Activated naive CD4-positive, alpha-beta T cell treated with anti-CD3 and anti-CD28 coated beads, Interleukin-2, amount 50 U/mL, for 24 hours (primary cell): Measurements from ENCODE around the gene KRI1.

Source experiments
- H3K27ac Mint-ChIP-seq: one replicate; pipeline ENCODE4 v1.8.0; 2021; ENCODE audit warnings: mild to moderate bottlenecking, mixed read lengths
- H3K27me3 Mint-ChIP-seq: one replicate; pipeline ENCODE4 v1.8.0; 2021; ENCODE audit warnings: mixed read lengths
- H3K36me3 Mint-ChIP-seq: one replicate; pipeline ENCODE4 v1.8.0; 2021; ENCODE audit warnings: mixed read lengths
- H3K4me1 Mint-ChIP-seq: one replicate; pipeline ENCODE4 v1.8.0; 2021; ENCODE audit warnings: mixed read lengths
- H3K4me3 Mint-ChIP-seq: one replicate; pipeline ENCODE4 v1.8.0; 2021; ENCODE audit warnings: mild to moderate bottlenecking, mixed read lengths
- H3K9me3 Mint-ChIP-seq: one replicate; pipeline ENCODE4 v1.8.0; 2021; ENCODE audit warnings: mixed read lengths

Gene KRI1

DNA sequence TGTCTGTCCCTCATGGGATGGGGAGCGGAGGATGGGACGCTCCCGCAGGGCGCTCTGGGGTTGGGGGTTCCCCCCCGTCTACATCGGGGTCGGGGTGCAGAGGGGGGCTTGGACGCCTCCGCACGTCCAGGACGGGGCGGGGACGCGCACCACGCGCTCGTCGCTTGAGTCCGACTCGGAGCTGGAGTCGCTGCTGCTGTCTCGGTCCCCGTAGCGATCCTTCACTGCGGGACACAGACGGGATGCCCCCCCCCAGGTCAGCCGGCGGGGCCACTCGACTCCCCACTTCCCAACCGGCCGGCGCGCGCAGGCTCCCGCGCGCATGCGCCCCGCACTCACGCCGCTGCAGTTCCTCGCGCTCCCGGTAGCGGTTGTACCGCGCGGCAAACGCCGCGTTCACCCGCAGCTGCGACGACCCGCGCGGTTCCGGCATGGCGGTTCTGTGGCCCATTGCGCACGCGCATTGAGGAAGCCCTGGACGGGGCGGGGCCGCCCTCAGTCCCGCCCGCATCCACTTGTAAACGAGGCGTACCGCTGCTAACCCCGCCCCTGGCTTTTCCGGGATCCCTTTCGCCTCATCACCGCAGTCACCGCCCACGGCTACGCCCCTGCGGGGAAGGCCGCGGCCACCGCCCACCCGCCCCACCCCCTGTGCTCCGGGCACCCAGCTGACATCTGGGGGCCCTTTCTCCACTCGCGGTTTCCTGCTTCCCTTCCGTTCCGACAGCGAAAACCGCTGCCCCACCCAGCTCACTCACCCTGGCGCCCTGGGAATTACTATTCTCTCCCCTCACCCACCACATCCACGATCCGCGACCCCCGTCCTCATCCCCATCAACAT is at the start of gene KRI1:
KRI1 (minus strand) TSS at position 444 of the 841 bp plus-strand sequence; CDS start at position 433, 11 bp downstream.
- Mint-ChIP-seq H3K9me3 (no peaks in the 10 kb centered on the region), H3K27ac (peak within 1 kb of the TSS; percentile 99), H3K27me3 (no peaks in the 10 kb centered on the region), H3K4me1 (peaks cover 40% of the 10 kb centered on the region), H3K36me3 (peaks cover 6% of the 10 kb centered on the region), H3K4me3 (peak within 1 kb of the TSS; percentile 99)

DNA sequence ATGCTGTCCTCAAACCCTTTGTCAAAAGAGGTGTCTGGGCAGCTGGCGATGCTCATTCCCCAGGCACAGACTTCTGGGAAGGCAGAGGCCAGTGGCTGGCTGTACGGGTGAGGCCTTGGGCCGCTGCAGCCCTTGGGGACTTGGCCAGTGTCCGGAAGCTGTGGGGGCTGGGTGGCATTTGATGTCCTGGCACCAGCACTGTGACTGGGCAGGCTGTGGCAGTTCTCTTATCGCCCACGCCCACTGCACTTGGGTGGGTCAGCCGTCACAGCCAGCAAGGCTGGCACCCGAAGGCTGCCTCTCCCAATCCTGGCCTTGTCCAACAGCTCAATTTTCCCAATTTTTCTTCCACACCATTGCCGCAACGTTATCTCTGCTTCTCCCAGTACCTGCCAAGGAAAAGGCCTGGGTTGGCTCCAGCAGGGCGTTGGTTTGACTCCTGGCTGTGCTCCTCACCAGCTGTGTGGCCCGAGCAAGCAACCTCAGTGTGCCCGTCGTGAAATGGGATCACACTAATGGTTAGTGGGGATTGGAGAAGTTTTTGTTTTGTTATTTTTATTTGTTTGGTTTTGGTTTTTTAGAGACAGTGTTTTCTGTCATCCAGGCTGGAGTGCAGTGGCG is 46.8 kb upstream of the KRI1 start:
- no peak overlapping the region for H3K4me3 Mint-ChIP-seq
- no peaks in the 10 kb centered on the region for H3K9me3 Mint-ChIP-seq
- peaks cover 49% of the 10 kb centered on the region for H3K4me1 Mint-ChIP-seq
- H3K36me3 Mint-ChIP-seq, result no peaks in the 10 kb centered on the region
- peak overlapping the region; percentile 46 for H3K27ac Mint-ChIP-seq
- no peaks in the 10 kb centered on the region for H3K27me3 Mint-ChIP-seq

DNA sequence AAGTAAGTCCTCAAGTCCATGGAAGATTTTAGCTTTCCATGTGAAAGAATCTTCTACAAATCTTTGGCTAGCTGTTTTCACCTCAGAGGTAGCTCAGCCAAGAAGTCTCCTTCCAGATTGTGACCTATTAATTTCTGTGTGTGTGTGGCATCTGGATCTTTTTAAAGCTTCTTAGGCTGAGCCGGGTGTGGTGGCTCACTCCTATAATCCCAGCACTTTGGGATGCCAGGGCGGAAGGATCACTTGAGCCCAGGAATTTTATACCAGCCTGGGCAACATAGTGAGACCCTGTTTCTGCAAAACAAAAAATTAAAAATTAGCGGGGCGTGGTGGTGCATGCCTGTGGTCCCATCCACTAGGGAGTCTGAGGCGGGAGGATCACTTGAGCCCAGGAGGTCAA is 46.1 kb upstream of the KRI1 start:
- Mint-ChIP-seq H3K4me1 (peaks cover 45% of the 10 kb centered on the region), H3K9me3 (no peaks in the 10 kb centered on the region), H3K27ac (no peak overlapping the region), H3K27me3 (no peaks in the 10 kb centered on the region), H3K36me3 (no peaks in the 10 kb centered on the region), H3K4me3 (no peak overlapping the region)

DNA sequence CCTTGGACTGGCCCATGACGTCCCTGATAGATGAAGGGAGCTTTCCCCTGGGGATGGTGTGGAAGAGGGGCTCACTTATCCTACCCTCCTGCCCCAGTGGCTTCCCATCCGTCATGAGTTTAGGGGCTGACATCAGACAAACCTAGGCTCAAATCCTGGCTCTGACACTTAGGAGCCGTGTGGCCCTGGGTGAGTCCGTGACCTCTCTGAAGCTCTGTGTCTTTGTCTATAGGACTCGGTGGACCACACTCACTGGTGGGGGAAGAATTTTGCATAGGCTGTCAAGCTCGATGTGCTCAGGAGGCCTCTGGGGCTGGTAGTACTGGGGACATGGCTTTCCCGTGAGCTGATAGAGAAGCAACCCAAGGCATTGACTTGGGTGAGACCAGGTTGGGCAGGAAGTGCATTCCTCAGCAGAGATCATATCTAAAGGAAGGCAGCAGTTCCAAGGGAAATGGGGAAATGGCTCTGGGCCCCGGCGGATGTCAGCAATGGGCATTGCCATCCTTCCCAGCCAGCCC is 38.7 kb upstream of the KRI1 start:
- H3K27ac Mint-ChIP-seq, result peak overlapping the region; percentile 100
- no peaks in the 10 kb centered on the region for H3K9me3 Mint-ChIP-seq
- no peaks in the 10 kb centered on the region for H3K27me3 Mint-ChIP-seq
- peak overlapping the region; percentile 96 for H3K4me3 Mint-ChIP-seq
- H3K4me1 Mint-ChIP-seq, result peaks cover 31% of the 10 kb centered on the region
- no peaks in the 10 kb centered on the region for H3K36me3 Mint-ChIP-seq

DNA sequence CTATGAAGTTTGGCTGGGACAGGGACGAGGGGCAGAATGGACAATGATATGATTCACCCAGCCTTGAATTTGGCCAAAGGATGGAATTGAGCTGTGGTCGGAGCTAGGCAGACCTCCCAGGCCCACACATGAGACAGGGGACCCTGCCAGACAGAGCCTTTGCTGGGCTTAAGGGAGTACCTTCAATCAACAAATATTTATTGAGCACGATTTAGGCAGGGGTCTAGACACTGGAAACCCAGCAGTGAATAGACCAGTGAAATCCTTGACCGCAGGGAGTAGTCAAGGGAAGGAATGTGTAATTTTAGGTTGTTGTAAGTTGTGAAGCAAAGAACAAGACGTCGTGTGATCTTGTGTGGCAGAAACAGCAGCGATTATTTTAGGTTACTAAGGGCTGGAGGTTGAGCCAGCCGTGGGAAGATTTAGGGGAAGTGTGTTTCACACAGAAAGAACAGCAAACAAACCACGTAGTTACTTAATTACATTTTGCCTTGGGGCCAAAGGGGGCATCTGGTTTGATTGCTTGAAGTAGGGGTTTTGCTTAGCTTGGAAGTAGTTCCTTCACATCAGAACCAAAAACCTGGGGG is 38.2 kb upstream of the KRI1 start:
- peak overlapping the region; percentile 96 for H3K4me3 Mint-ChIP-seq
- H3K27ac Mint-ChIP-seq, result peak overlapping the region; percentile 100
- H3K4me1 Mint-ChIP-seq, result peaks cover 31% of the 10 kb centered on the region
- H3K27me3 Mint-ChIP-seq, result no peaks in the 10 kb centered on the region
- H3K36me3 Mint-ChIP-seq, result no peaks in the 10 kb centered on the region
- no peaks in the 10 kb centered on the region for H3K9me3 Mint-ChIP-seq

DNA sequence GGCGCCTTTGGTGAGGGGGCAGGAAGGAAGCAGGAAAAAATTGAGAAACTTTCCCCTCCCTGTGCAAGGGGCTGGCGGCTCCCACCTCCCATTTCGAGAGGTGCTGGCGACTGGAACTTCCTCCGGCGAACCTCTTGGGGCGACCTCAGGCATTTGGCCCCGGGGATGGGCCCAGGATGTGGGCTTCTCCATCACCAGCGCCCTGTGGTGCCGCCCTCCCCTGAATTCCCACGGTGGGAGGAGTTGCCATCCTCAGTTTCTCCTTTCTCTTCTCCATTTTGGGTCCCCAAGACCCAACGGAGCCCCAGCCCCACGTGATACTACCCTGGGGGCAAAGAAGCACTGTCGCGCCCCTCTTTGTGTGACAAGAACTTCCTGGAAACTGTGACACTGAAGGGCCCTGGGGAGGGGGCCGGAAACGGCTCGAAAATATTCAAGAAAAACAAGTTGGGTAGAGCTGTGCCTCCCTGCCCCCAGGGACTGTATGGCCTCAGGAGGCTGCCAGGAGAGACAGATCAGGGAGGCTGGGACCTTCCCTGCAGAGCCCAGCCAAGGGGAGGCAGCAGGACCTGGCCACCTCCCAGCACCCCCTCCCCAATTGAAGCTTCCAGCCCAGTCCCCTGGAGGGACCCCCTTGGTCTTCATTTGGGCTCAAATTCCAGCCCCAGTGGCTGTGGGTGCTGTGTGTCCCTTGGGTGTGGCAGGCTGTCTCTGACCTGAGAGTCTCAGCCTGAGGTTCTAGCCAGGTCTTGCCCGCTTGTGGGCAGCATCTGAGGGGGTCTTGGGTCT is 37.5 kb upstream of the KRI1 start:
- no peaks in the 10 kb centered on the region for H3K9me3 Mint-ChIP-seq
- H3K4me3 Mint-ChIP-seq, result peak overlapping the region; percentile 96
- peak overlapping the region; percentile 100 for H3K27ac Mint-ChIP-seq
- H3K36me3 Mint-ChIP-seq, result no peaks in the 10 kb centered on the region
- no peaks in the 10 kb centered on the region for H3K27me3 Mint-ChIP-seq
- peaks cover 30% of the 10 kb centered on the region for H3K4me1 Mint-ChIP-seq

DNA sequence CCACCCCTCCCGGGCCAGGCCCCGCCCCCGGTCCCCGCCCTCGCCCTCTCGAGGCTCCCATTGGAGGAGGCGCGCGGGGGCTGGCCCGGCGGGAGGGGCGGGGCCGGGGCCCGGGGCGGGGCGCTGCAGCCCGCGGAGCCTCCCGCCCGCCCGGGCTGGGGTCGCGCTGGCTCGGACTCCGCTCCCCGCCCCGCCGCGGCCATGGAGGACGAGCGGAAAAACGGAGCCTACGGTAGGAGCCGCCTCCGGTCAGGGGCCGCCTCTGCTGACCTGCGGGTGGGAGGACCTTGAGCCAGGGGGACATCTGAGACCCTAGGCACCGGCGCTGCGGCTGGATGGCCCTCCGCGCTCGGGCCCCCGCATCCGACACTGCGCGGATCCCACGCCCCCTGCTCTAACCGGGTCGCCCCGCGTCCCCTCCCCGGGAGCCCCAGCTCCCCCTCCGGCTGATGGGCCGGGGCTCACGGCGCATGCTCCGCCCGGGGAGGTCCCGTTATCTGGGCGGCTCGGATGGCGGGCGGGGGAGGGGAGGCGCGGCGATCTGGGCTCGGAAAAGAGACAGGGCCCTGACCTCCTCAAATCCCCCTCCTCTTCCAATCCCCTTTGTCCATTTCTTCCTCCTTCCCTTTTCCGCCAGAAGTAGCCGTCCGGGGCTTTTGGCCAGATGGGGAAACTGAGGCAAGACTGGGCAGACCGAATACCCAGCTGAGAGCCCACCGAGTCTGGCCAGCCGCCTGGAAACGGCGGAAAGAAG is 36.7 kb upstream of the KRI1 start:
- Mint-ChIP-seq H3K36me3 (no peaks in the 10 kb centered on the region), H3K4me1 (peaks cover 27% of the 10 kb centered on the region), H3K27ac (peak overlapping the region; percentile 100), H3K9me3 (no peaks in the 10 kb centered on the region), H3K27me3 (no peaks in the 10 kb centered on the region), H3K4me3 (peak overlapping the region; percentile 96)

DNA sequence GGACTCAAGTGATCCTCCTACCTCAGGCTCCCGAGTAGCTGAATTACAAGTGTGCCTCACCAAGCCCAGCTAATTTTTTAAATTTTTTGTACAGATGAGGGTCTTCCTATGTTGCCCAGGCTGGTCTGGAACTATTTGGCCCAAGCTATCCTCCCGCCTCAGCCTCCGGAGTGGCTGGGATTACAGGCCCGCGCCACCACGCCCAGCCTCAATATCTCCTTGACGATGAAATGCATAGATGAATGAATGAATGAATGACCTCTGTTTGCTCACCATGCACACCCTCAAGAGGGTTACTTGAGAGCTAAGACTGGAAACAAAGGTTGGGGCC is 36.2 kb upstream of the KRI1 start:
- peak overlapping the region; percentile 84 for H3K27ac Mint-ChIP-seq
- no peaks in the 10 kb centered on the region for H3K9me3 Mint-ChIP-seq
- H3K27me3 Mint-ChIP-seq, result no peaks in the 10 kb centered on the region
- H3K4me3 Mint-ChIP-seq, result peak overlapping the region; percentile 80
- no peaks in the 10 kb centered on the region for H3K36me3 Mint-ChIP-seq
- H3K4me1 Mint-ChIP-seq, result peaks cover 25% of the 10 kb centered on the region

DNA sequence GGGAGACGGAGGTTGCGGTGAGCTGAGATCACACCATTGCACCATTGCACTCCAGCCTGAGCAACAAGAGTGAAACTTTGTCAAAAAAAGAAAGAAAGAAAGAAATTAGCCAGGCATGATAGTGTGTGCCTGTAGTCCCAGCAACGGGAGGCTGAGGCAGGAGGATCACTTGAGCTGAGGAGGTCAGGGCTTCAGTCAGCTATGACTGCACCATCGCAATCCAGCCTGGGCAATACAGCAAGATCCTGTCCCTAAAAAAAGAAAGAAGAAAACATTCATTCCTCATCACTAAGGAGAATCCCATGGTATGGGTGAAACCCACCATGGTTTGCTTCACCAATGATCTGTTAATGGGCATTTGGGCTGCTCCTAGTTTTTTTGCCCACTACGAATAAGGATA is 34.3 kb upstream of the KRI1 start:
- peaks cover 28% of the 10 kb centered on the region for H3K4me1 Mint-ChIP-seq
- H3K36me3 Mint-ChIP-seq, result no peaks in the 10 kb centered on the region
- no peaks in the 10 kb centered on the region for H3K27me3 Mint-ChIP-seq
- H3K9me3 Mint-ChIP-seq, result no peaks in the 10 kb centered on the region
- H3K4me3 Mint-ChIP-seq, result no peak overlapping the region
- no peak overlapping the region for H3K27ac Mint-ChIP-seq

DNA sequence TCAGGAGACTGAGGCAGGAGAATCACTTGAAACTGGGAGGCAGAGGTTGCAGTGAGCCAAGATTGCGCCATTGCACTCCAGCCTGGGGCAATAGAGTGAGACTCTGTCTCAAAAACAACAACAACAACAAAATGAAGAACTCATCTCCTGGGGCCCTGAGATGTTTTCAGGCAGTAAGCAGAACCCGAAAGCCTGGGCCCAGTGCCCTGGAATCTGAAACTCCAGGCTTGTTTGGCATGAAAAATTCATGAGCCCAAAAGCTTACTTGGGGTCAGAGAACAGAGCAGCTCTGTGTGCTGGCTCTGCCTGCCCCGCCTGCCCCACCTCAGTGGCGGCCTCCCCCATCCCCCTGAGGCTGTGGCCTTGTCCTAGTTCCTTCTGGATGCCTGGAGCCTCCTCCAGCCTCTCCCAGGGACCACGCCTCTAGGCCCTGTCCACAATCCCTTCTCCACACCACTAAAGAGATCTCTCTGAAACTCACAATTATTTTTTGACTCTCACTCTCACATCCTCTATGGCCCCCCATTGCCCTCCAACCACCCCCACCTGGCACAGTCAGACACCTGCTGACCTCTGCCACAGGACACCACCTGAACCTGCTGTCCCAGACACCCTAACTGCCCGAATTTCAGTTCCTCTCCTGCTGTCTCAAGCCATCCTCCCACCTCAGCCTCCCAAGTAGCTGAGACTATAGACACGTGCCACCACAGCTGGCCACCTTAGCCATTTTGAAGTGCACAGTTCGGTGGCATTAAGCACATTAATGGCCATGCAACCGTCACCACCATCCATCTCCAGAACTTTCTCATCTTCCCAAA is 28.2 kb upstream of the KRI1 start:
- no peaks in the 10 kb centered on the region for H3K27me3 Mint-ChIP-seq
- no peaks in the 10 kb centered on the region for H3K36me3 Mint-ChIP-seq
- no peak overlapping the region for H3K27ac Mint-ChIP-seq
- H3K4me3 Mint-ChIP-seq, result no peak overlapping the region
- H3K9me3 Mint-ChIP-seq, result no peaks in the 10 kb centered on the region
- H3K4me1 Mint-ChIP-seq, result peaks cover 10% of the 10 kb centered on the region

DNA sequence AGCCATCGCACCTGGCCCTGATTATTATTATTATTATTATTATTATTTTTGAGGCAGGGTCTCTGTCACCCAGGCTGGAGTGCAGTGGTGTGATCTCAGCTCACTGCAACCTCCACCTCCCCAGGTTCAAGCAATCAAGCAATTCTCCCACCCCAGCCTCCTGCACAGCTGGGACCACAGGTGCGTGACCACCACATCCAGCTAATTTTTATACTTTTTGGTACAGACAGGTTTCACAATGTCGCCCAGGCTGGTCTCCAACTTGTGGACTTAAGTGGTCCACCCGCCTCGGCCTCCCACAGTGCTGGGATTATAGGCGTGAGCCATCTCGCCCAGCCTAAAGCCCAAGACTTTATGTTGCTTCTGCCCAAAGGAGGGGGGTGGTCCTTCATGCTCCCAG is 27.3 kb upstream of the KRI1 start:
- Mint-ChIP-seq H3K4me3 (no peak overlapping the region), H3K27ac (no peak overlapping the region), H3K27me3 (no peaks in the 10 kb centered on the region), H3K4me1 (peaks cover 10% of the 10 kb centered on the region), H3K9me3 (no peaks in the 10 kb centered on the region), H3K36me3 (no peaks in the 10 kb centered on the region)

DNA sequence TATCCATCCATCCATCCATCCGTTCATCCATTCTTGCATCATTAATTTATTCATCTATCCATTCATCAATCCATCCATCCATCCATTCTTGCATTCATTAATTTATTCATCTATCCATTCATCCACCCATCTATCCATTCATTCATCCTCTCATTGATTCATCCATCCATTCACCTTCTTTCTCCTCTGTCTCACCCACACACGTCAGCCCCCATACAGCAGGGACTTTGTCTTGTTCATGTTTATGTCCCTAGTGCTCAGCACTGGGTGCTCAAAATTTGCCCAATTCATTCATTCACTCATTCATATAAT is 22.0 kb upstream of the KRI1 start:
- Mint-ChIP-seq H3K27ac (no peak overlapping the region), H3K4me3 (no peak overlapping the region), H3K27me3 (peaks cover 5% of the 10 kb centered on the region), H3K36me3 (peaks cover 2% of the 10 kb centered on the region), H3K9me3 (no peaks in the 10 kb centered on the region), H3K4me1 (peaks cover 8% of the 10 kb centered on the region)

DNA sequence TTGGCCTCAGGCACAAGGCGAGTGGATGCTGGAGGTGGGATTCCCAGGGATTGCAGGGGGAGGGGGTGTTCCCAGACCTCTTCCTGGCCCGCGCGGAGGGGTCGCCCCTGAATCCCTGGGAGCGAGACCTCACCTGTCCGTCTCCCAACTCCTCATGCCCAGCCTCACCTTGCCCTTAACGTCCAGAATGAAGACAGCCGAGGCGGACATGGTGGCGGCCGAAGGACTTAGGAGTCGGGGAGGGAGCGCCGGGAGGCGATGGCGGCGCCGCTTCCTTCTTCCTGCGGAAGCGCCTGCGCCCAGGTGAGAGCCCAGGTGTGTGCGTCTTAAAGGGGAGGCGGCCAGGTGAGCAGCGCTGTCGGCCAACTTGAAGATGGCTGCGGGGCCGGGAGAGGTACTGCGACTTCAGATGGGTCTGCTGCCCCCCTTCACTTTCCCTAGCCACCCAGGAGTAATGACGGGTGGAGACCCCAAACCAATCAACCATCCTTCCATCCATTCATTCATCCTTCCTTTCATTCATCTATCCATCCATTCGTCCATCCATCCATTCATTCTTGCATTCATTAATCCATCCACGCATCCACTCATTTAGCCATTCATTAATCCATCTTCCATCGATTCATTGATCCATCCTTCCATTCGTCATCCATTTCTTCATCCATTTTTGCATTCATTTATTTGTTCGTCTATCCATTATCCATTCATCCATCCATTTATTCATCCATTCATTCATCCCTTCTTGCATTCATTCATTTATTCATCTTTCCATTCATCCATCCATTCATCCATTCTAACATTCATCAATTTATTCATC is 21.4 kb upstream of the KRI1 start, which contains the start of gene AP1M2:
AP1M2 (minus strand) TSS at position 291 of the 817 bp plus-strand sequence; CDS start at position 210, 81 bp downstream.
- peaks cover 5% of the 10 kb centered on the region for H3K27me3 Mint-ChIP-seq
- H3K27ac Mint-ChIP-seq, result no peak within 1 kb of the TSS
- peaks cover 8% of the 10 kb centered on the region for H3K4me1 Mint-ChIP-seq
- no peak within 1 kb of the TSS for H3K4me3 Mint-ChIP-seq
- H3K36me3 Mint-ChIP-seq, result peaks cover 2% of the 10 kb centered on the region
- no peaks in the 10 kb centered on the region for H3K9me3 Mint-ChIP-seq

DNA sequence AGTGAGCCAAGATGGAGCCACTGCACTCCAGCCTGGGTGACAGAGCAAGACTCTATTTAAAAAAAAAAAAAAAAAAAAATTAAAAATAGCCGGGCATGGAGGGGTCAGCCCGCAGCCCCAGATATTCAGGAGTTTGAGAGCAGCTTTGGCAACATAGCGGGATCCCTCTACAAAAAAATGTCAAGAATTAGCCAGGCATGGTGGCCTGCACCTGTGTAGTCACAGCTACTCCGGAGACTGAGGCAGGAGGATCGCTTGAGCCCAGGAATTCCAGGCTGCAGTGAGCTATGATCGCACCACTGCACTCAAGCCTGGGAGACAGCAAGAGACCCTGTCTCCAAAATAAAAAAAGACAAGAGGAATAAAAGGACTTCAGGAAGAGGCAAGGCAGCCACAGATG is 20.6 kb upstream of the KRI1 start:
- Mint-ChIP-seq H3K36me3 (peaks cover 2% of the 10 kb centered on the region), H3K4me1 (peaks cover 8% of the 10 kb centered on the region), H3K4me3 (no peak overlapping the region), H3K27me3 (peaks cover 5% of the 10 kb centered on the region), H3K27ac (no peak overlapping the region), H3K9me3 (no peaks in the 10 kb centered on the region)
